ENCODE data around the gene ABCB10.
"Not testable (repeated sequence)": the region's sequence is repeated elsewhere in the genome, so short reads cannot be mapped to it uniquely, and the experiment has no call there.

Gene ABCB10

DNA sequence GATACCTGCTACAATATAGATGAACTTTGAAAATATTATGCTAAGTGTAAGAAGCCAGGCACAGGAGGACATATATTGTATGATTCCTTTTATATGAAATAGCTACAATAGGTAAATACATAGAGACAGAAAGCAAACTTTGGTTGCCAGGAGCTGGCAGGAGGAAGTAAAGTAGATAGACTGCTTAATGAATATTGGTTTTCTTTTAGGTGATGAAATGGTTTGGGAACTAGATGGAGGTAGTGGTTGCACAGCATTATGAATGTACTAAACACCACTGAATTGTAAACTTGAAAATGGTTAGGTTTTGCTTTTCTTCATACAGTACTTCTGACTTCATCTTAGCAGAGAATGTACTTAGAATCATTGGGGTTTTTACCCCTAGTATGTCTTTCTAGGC is 21.5 kb downstream of the ABCB10 start:
- no peak for DNase-seq (ENCODE audit: low spot score)

DNA sequence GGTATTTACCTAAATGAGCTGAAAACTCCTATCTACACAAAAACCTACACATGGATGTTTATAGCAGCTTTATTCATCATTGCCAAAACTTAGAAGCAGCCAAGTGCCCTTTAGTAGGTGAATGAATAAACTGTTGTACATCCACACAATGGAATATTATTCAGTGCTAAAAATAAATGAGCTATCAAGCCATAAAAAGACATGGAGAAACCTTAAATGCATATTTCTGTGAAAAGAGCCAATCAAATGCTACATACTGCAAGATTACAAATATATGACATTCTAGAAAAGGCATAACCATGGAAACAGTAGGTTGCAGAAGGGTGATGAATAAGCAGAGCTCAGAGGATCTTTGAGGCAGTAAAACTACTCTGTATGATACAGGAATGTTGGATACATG is 23.3 kb downstream of the ABCB10 start:
- DNase-seq (ENCODE audit: low spot score), result peak; percentile 96

- DNase-seq (ENCODE audit: low spot score), result no peak
These were observed 27.2 kb downstream of the ABCB10 start for GRCh38 chr1:229531326-229531725.

GRCh38 chr1:229529639-229530038 is 28.9 kb downstream of the ABCB10 start:
- no peak for DNase-seq (ENCODE audit: low spot score)

GRCh38 chr1:229526695-229527094 is 31.8 kb downstream of the ABCB10 start:
- no peak for DNase-seq (ENCODE audit: low spot score)

DNA sequence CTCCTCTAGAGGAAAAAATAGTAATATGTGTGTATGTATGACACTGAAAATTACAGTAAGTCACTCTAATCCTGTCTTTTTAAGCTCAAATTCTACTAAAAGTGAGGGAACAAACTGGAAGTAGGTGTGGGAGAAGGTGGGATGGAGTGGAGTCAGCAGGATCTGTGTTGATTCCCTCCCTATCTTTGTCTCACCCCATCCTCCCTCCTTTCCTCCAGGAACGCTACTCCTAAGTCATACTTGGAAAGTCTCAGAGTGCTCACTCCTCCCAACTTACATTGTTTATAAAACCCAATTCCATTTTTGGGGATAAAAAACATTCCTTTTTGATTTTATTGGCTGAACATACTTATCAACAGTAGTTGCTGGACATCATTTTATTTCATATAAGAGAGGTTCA is 35.5 kb downstream of the ABCB10 start:
- DNase-seq (ENCODE audit: low spot score), result no peak

- DNase-seq (ENCODE audit: low spot score), result peak; percentile 66
These were observed 43.8 kb downstream of the ABCB10 start for GRCh38 chr1:229514578-229515275.

- DNase-seq (ENCODE audit: low spot score), result not testable (repeated sequence)
These were observed 46.9 kb downstream of the ABCB10 start for GRCh38 chr1:229511625-229512024.

GRCh38 chr1:229511201-229511600 is 47.3 kb downstream of the ABCB10 start:
- DNase-seq (ENCODE audit: low spot score), result not testable (repeated sequence)

- no peak for DNase-seq (ENCODE audit: low spot score)
These were observed 48.9 kb downstream of the ABCB10 start for GRCh38 chr1:229509576-229509975.

DNA sequence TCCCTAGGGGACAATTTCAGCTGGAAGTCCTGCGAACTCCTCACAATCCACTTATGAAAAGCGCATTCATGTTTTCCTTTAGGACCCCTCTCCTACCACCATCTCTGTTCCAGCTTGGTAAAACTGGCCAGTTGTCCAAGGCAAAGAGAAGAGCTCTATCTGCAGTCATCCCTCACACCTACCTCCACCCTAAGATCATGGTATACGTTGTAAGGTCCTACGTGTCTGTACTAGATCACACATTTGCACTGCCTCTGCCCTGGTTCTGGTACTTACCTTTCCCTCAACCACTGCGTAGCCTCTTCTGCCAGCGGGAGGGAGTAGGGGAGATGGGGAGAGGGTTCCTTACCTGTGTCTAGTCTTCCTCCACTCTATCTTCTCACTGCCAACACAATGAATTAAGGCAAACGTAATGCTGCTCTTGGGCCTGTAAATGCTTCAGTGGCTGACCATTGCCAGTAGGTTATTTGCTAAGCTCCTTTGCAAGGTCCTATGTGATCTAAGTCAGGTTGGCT is 49.6 kb downstream of the ABCB10 start:
- no peak for DNase-seq (ENCODE audit: low spot score)

- peak; percentile 97 for DNase-seq (ENCODE audit: low spot score)
These were observed 50.3 kb downstream of the ABCB10 start, which contains the start of gene NUP133 for GRCh38 chr1:229507951-229508822. NUP133 (minus strand) TSS chr1:229508341; CDS start chr1:229508249, 92 bp downstream.

DNA sequence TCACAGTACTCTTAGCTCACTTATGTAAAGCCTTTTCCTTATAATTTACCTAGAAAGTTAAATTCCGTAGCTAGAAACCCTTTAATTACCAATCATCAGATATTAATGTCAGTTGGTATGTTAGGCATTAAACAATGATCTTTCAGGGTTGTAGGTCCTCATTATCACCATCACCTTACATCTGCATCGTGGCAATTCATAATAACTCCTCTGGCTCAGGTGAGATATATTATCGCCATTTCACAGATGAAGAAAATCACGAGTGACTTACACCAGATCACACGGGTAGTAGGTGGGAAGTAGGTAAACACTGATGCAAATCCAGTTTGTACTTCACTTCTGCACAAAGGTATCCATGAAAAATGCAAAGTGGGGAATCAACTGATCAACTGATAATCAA is 51.0 kb downstream of the ABCB10 start:
- peak; percentile 11 for DNase-seq (ENCODE audit: low spot score)

GRCh38 chr1:229506633-229507032 is 51.9 kb downstream of the ABCB10 start:
- DNase-seq (ENCODE audit: low spot score), result no peak

- DNase-seq (ENCODE audit: low spot score), result no peak
These were observed 62.7 kb downstream of the ABCB10 start for GRCh38 chr1:229495782-229496181.

DNA sequence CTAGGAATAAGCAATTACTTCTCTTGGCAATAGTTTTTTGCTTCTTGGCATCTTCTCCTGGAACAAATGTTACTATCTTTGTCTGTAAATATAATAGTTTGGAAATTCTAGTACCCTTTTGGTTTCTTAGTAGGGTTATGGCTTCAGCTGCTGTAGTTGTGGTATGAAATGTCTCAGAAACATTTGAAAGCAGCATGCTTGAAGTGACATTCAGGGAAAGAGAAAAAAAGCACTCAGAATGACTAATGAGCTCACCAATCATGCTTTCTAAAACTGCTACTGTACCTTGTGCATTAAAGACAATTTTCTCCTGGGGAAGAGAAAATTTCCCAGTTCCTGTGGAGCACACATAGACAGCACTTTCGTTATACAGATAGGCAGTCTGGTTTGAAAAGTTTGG is 71.3 kb downstream of the ABCB10 start:
- DNase-seq (ENCODE audit: low spot score), result no peak

GRCh38 chr1:229485318-229485717 is 73.2 kb downstream of the ABCB10 start:
- no peak for DNase-seq (ENCODE audit: low spot score)

GRCh38 chr1:229482511-229482910 is 76.0 kb downstream of the ABCB10 start:
- no peak for DNase-seq (ENCODE audit: low spot score)

DNA sequence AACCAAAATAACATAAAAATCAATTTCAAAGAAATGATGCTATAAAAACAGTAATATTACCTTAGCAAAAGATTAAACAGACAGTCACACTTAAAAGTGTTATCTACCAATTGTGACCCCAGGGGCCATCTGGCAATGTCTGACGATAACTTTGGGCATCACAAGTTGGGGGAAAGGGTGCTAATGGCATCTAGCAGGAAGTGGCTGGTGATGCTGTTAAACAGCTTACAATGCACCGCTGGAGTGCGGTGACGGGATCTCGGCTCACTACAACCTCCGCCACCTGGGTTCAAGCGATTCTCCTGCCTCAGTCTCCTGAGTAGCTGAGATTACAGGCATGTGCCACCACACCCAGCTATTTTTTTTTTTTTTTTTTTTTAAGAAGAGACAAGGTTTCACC is 78.0 kb downstream of the ABCB10 start:
- no peak for DNase-seq (ENCODE audit: low spot score)

DNA sequence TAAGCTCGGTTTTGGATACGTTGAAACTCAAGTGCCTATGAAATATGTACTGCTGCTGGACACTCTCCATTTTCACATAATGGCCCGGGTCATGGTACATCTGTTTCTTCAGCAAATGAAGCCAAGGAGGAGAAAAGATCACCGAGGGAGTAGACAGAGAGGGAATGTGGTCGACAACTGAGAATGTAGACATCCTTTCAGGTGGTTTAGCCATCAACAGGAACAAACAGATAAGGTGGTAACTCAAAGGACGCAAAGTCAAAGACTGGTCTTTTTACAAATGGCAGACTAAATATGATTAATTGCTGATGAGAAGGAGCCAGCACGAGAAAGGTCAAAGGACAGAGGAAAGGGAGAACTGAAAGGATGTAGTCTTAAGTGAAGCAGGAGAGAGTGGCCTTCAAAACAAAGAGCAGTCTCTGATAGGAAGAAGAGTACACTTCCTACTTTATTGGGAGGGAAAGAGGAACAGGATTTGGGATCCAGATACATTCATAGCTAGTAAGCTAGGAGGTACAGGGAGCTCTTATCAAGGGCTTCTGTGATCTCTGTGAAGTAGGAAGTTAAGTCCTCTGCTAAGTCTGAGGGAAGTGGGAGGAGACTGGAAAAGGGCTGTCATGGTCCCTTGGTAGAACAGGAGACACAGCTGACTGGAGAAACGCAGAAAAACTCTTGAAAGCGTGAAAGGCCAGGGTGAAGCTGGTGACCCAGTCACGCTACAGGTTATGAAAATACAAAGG is 78.7 kb downstream of the ABCB10 start:
- DNase-seq (ENCODE audit: low spot score), result no peak

- no peak for DNase-seq (ENCODE audit: low spot score)
These were observed 79.7 kb downstream of the ABCB10 start for GRCh38 chr1:229478852-229479251.

- DNase-seq (ENCODE audit: low spot score), result not testable (repeated sequence)
These were observed 82.6 kb downstream of the ABCB10 start for GRCh38 chr1:229475859-229476258.

Measured in COLO829 (cell line).